IMR-90 (cell line): ENCODE results near the gene S100A12. TPM values are rescaled to one million over a fixed set of nuclear protein-coding genes. Genes with fewer than 3 reads are reported as not detected.

Experiments
- ATAC-seq: fragments of 200-7000 bp; cut with Tn5 transposase; 2 replicates; pipeline ENCODE4 v1.9.1; 2020; ENCODE audit warnings: low read depth, mild to moderate bottlenecking, moderate library complexity
- BruUV-seq: library from RNA; stranded (reverse); fragments of 400-500 nt; replicated peaks from 2 replicates; lab custom pipeline; 2021; lab: Mats Ljungman, UMichigan
- CTCF ChIA-PET: fragments of 300-600 bp; formaldehyde crosslinking; extraction: SDS; loops from one replicate; lab custom pipeline; 2021; ENCODE audit warnings: antibody characterized with exemption; lab: Yijun Ruan, JAX
- POLR2A ChIA-PET: fragments of 300-600 bp; sonication (Branson Sonifier 250); formaldehyde crosslinking; loops from one replicate; lab custom pipeline; 2022; ENCODE audit warnings: antibody characterized with exemption; ENCODE audit not compliant: unreplicated experiment; lab: Charles Lee
- DNase-seq: peaks from one replicate; pipeline ENCODE4 v3.0.0; 2013
- H2AFZ ChIP-seq: replicated peaks from 2 replicates; pipeline ENCODE3; 2013; ENCODE audit warnings: low read length, mild to moderate bottlenecking; ENCODE audit not compliant: poor library complexity
- H2AK5ac ChIP-seq: 2 replicates; pipeline ENCODE4 v1.6.1; 2013; ENCODE audit warnings: low read depth, low read length, inconsistent platforms
- H2AK9ac ChIP-seq: replicated peaks from 2 replicates; pipeline ENCODE3; 2013; ENCODE audit warnings: mild to moderate bottlenecking, low read depth, low read length, moderate library complexity; ENCODE audit not compliant: poor library complexity
- H2BK120ac ChIP-seq: 2 replicates; pipeline ENCODE4 v1.6.1; 2013; ENCODE audit warnings: low read depth, low read length, inconsistent platforms
- H2BK15ac ChIP-seq: 3 replicates; pipeline ENCODE4 v1.6.1; 2013; ENCODE audit warnings: low read depth, low read length, inconsistent platforms
- H2BK20ac ChIP-seq: 2 replicates; pipeline ENCODE4 v1.6.1; 2013; ENCODE audit warnings: low read depth, mild to moderate bottlenecking, inconsistent platforms, low read length, moderate library complexity
- H2BK5ac ChIP-seq: 2 replicates; pipeline ENCODE4 v1.6.1; 2013; ENCODE audit warnings: mild to moderate bottlenecking, low read depth, low read length, inconsistent platforms; ENCODE audit not compliant: poor library complexity, severe bottlenecking
- H3K14ac ChIP-seq: replicated peaks from 2 replicates; pipeline ENCODE4 v1.6.1; 2013; ENCODE audit warnings: low read depth, low read length, inconsistent platforms
- H3K18ac ChIP-seq: 2 replicates; pipeline ENCODE4 v1.6.1; 2013; ENCODE audit warnings: low read depth, low read length, control low read depth
- H3K23ac ChIP-seq: 2 replicates; pipeline ENCODE4 v1.6.1; 2013; ENCODE audit warnings: low read depth, low read length, inconsistent platforms
- H3K27ac ChIP-seq: 2 replicates; pipeline ENCODE4 v1.5.1; 2013; ENCODE audit warnings: mild to moderate bottlenecking, control low read depth, low read length; ENCODE audit not compliant: insufficient read depth
- H3K27me3 ChIP-seq: 2 replicates; pipeline ENCODE4 v1.6.1; 2013; ENCODE audit warnings: low read length; ENCODE audit not compliant: control insufficient read depth, insufficient read depth
- H3K36me3 ChIP-seq: 2 replicates; pipeline ENCODE4 v1.6.1; 2013; ENCODE audit warnings: low read length, mixed read lengths; ENCODE audit not compliant: control insufficient read depth, insufficient read depth
- H3K4ac ChIP-seq: 2 replicates; pipeline ENCODE4 v1.6.1; 2013; ENCODE audit warnings: low read depth, low read length, inconsistent platforms
- H3K4me1 ChIP-seq: 2 replicates; pipeline ENCODE4 v1.6.1; 2013; ENCODE audit warnings: low read length, mixed read lengths; ENCODE audit not compliant: control insufficient read depth, insufficient read depth
- H3K4me2 ChIP-seq: 2 replicates; pipeline ENCODE4 v1.6.1; 2013; ENCODE audit warnings: low read depth, mild to moderate bottlenecking, control low read depth, low read length, moderate library complexity
- H3K4me3 ChIP-seq: 2 replicates; pipeline ENCODE4 v1.5.1; 2013; ENCODE audit warnings: low read depth, mild to moderate bottlenecking, control low read depth, low read length, moderate library complexity; ENCODE audit not compliant: insufficient read depth
- H3K56ac ChIP-seq: 2 replicates; pipeline ENCODE4 v1.6.1; 2013; ENCODE audit warnings: low read length, inconsistent platforms; ENCODE audit not compliant: insufficient read depth; ENCODE audit errors: extremely low read depth
- H3K79me1 ChIP-seq, 2 experiments: 2 replicates each; pipeline ENCODE4 v1.6.1; 2013; ENCODE audit warnings: low read length in 2 of 2, inconsistent platforms in 1 of 2, low read depth in 1 of 2
- H3K9ac ChIP-seq: 2 replicates; pipeline ENCODE4 v1.6.1; 2013; ENCODE audit warnings: low read depth, low read length, control low read depth
- H3K9me1 ChIP-seq: 2 replicates; pipeline ENCODE4 v1.6.1; 2013; ENCODE audit warnings: low read length, inconsistent platforms; ENCODE audit not compliant: insufficient read depth
- H3K9me3 ChIP-seq: 2 replicates; pipeline ENCODE4 v1.6.1; 2013; ENCODE audit warnings: low read length; ENCODE audit not compliant: control insufficient read depth, insufficient read depth
- H4K20me1 ChIP-seq: 2 replicates; pipeline ENCODE4 v1.6.1; 2013; ENCODE audit warnings: low read length, inconsistent platforms; ENCODE audit not compliant: insufficient read depth
- H4K5ac ChIP-seq: 2 replicates; pipeline ENCODE4 v1.6.1; 2013; ENCODE audit warnings: mild to moderate bottlenecking, low read depth, low read length, control low read depth
- H4K8ac ChIP-seq, 2 experiments: 2 replicates each; pipeline ENCODE4 v1.6.1; 2013; ENCODE audit warnings: low read depth in 2 of 2, low read length in 2 of 2, control low read depth in 1 of 2, inconsistent platforms in 1 of 2
- H4K91ac ChIP-seq: 2 replicates; pipeline ENCODE4 v1.6.1; 2013; ENCODE audit warnings: low read depth, low read length, inconsistent platforms; ENCODE audit not compliant: insufficient read depth
- CEBPB ChIP-seq: IDR thresholded peaks from 2 replicates; pipeline ENCODE4 v1.6.1; 2012; ENCODE audit warnings: low read depth, low read length, improper control_type of control experiment
- CHD1 ChIP-seq: IDR thresholded peaks from 2 replicates; pipeline ENCODE4 v1.6.1; 2012; ENCODE audit warnings: low read depth, low read length, improper control_type of control experiment
- CTCF ChIP-seq: conservative IDR thresholded peaks from 2 replicates; pipeline ENCODE4 v1.5.1; 2012; ENCODE audit warnings: mild to moderate bottlenecking, low read depth, low read length, improper control_type of control experiment
- ELK1 ChIP-seq: fragments of 150-350 bp; IDR thresholded peaks from 2 replicates; pipeline ENCODE4 v1.6.1; 2016; ENCODE audit warnings: low read depth, mild to moderate bottlenecking, low read length, moderate library complexity, borderline replicate concordance
- FOS ChIP-seq: fragments of 150-350 bp; IDR thresholded peaks from 2 replicates; pipeline ENCODE4 v1.6.1; 2016; ENCODE audit warnings: low read depth, low read length
- MAFK ChIP-seq: IDR thresholded peaks from 2 replicates; pipeline ENCODE4 v1.6.1; 2012; ENCODE audit warnings: low read depth, low read length, improper control_type of control experiment
- MAZ ChIP-seq: IDR thresholded peaks from 2 replicates; pipeline ENCODE4 v1.6.1; 2012; ENCODE audit warnings: low read depth, mild to moderate bottlenecking, low read length, improper control_type of control experiment, moderate library complexity, borderline replicate concordance
- MXI1 ChIP-seq: IDR thresholded peaks from 2 replicates; pipeline ENCODE4 v1.6.1; 2012; ENCODE audit warnings: low read depth, mild to moderate bottlenecking, low read length, moderate library complexity, borderline replicate concordance
- NFE2L2 ChIP-seq: fragments of 150-350 bp; IDR thresholded peaks from 2 replicates; pipeline ENCODE4 v1.6.1; 2016; ENCODE audit warnings: low read depth, mild to moderate bottlenecking, low read length
- POLR2A ChIP-seq: IDR thresholded peaks from 2 replicates; pipeline ENCODE4 v1.6.1; 2012; ENCODE audit warnings: mild to moderate bottlenecking, low read depth, low read length
- RAD21 ChIP-seq: IDR thresholded peaks from 2 replicates; pipeline ENCODE4 v1.6.1; 2012; ENCODE audit warnings: low read length, improper control_type of control experiment
- RCOR1 ChIP-seq: IDR thresholded peaks from 2 replicates; pipeline ENCODE4 v1.6.1; 2012; ENCODE audit warnings: mild to moderate bottlenecking, low read length, improper control_type of control experiment; ENCODE audit not compliant: insufficient replicate concordance
- RFX5 ChIP-seq: IDR thresholded peaks from 2 replicates; pipeline ENCODE4 v1.8.0; 2012; ENCODE audit warnings: low read depth, mild to moderate bottlenecking, low read length, moderate library complexity
- SMC3 ChIP-seq: fragments of 150-350 bp; IDR thresholded peaks from 2 replicates; pipeline ENCODE4 v1.6.1; 2016; ENCODE audit warnings: low read depth, mild to moderate bottlenecking, antibody characterized with exemption, low read length, moderate library complexity
- USF2 ChIP-seq: fragments of 150-350 bp; IDR thresholded peaks from 2 replicates; pipeline ENCODE4 v1.6.1; 2017; ENCODE audit warnings: mild to moderate bottlenecking, antibody characterized with exemption, low read length, low read depth
- WGBS, 2 experiments: methylation state at CpG; one replicate each; pipeline versions ENCODE4 v1.1.5 to v1.1.7; 2013; ENCODE audit warnings: missing lambda C conversion rate in 2 of 2; ENCODE audit not compliant: insufficient read length in 1 of 2; ENCODE audit errors: extremely low coverage in 2 of 2; 5-methylcytosine and 5-hydroxymethylcytosine counted together
- dilution Hi-C: fragments of 300-500 bp; cut with HindIII; formaldehyde crosslinking; loops from one replicate; pipeline ENCODE4 v1.14.3; 2018; ENCODE audit warnings: low sequenced_read_pairs; ENCODE audit not compliant: unreplicated experiment
- in situ Hi-C: fragments of 300-500 bp; cut with MboI; formaldehyde crosslinking; loops from 3 replicates; pipeline ENCODE4 v1.14.3; 2019; ENCODE audit warnings: low sequenced_read_pairs, inconsistent platforms, mixed read lengths
- intact Hi-C: fragments of 100-400 bp; cut with micrococcal nuclease; formaldehyde crosslinking; loops from 2 replicates; pipeline ENCODE4 v1.10.0; 2022
- polyA plus RNA-seq, 3 experiments: library from polyadenylated mRNA; depleted of rRNA; stranded (reverse); fragments of >200 nt; gene quantifications; 2 replicates each; pipeline ENCODE4 v1.2.3, GENCODE V29; 2012; ENCODE audit warnings: low replicate concordance in 1 of 3
- total RNA-seq: library from RNA; depleted of rRNA; stranded (reverse); fragments of >200 nt; gene quantifications from 2 replicates; pipeline ENCODE4 v1.2.3, GENCODE V29; 2012

Gene S100A12
- total and polyA plus RNA-seq, 2 of the 4 experiments (the other 2 are of a cell fraction) = not detected

GRCh38 chr1:153356392-153357075, 18.9 kb downstream of the S100A12 start:
- no peak overlapping the region for H2BK120ac ChIP-seq
- CTCF ChIA-PET = interaction anchor here (1.2 to 3.8 kb wide), 4 partner anchors 16 to 138 kb away, joined by 3 to 41 read pairs (median 6); no protein-coding TSS in a partner anchor
- no peak overlapping the region for H2BK20ac ChIP-seq
- intact Hi-C loops (no loop called here), dilution Hi-C loops (no loop called here), in situ Hi-C loops (no loop called here)
- BruUV-seq = no TSS peak
- no peak overlapping the region for H4K91ac ChIP-seq
- H4K8ac ChIP-seq = no peak overlapping the region
- H3K14ac ChIP-seq = no peak overlapping the region
- H3K4me3 ChIP-seq = no peak overlapping the region
- no peak overlapping the region for H3K27ac ChIP-seq
- 77% methylated on average over 2 of the region's 8 CpGs; no CpG with 5 or more reads in 1 of the 2 experiments for WGBS, 2 experiments
- H3K4me1 ChIP-seq = no peaks in the 10 kb centered on the region
- no peak overlapping the region for H2AK5ac ChIP-seq
- no peak for TF ChIP-seq NFE2L2
- no peak for TF ChIP-seq FOS
- TF ChIP-seq SMC3 = no peak
- TF ChIP-seq POLR2A = no peak
- TF ChIP-seq CTCF = no peak
- TF ChIP-seq RAD21 = no peak
- TF ChIP-seq USF2 = no peak
- no peak for TF ChIP-seq RCOR1
- no peak for TF ChIP-seq RFX5
- TF ChIP-seq MAFK = no peak
- no peak for TF ChIP-seq MXI1
- no peak for TF ChIP-seq CEBPB
- TF ChIP-seq MAZ = no peak
- TF ChIP-seq ELK1 = no peak
- TF ChIP-seq CHD1 = no peak
- no peaks in the 10 kb centered on the region for H4K20me1 ChIP-seq
- H3K36me3 ChIP-seq = no peaks in the 10 kb centered on the region
- DNase-seq = no peak
- no peak overlapping the region for H3K4ac ChIP-seq
- no peaks in the 10 kb centered on the region for H3K9me1 ChIP-seq
- H3K4me2 ChIP-seq = no peak overlapping the region
- no peak overlapping the region for H2BK5ac ChIP-seq
- H3K79me1 ChIP-seq = no peaks in the 10 kb centered on the region
- H3K9me3 ChIP-seq = no peaks in the 10 kb centered on the region
- H4K5ac ChIP-seq = no peak overlapping the region
- no peak for ATAC-seq
- H3K9ac ChIP-seq = no peak overlapping the region
- no peak overlapping the region for H2BK15ac ChIP-seq
- peaks cover 9% of the 10 kb centered on the region; the same call in 1 of the 2 replicates for H3K27me3 ChIP-seq
- no peak overlapping the region for H2AFZ ChIP-seq
- POLR2A ChIA-PET = no interaction called here
- no peak overlapping the region for H3K56ac ChIP-seq
- no peak overlapping the region for H3K18ac ChIP-seq
- no peak overlapping the region for H2AK9ac ChIP-seq
- H3K23ac ChIP-seq = no peak overlapping the region
